Measurements from ENCODE around the gene BLOC1S1. TPM values are rescaled to one million over a fixed set of nuclear protein-coding genes. Genes with fewer than 3 reads are reported as not detected.

Gene BLOC1S1
- total RNA-seq, 1 experiment from 2014 or later = 87.3 TPM

GRCh38 chr12:55718624-55719275, 2.9 kb downstream of the BLOC1S1 start:
- ATAC-seq (no peak), DNase-seq (ENCODE audit: low read depth, low spot score) (no peak)
- Histone ChIP-seq H3K4me1 (ENCODE audit: control insufficient read depth, insufficient read depth, low read length) (peaks cover 29% of the 10 kb centered on the region), H3K27me3 (ENCODE audit: control insufficient read depth, insufficient read depth, low read length) (no peaks in the 10 kb centered on the region), H3K9me3 (ENCODE audit: control insufficient read depth, insufficient read depth, low read depth, low read length) (no peaks in the 10 kb centered on the region), H3K36me3 (ENCODE audit: control insufficient read depth, insufficient read depth, low read length) (no peaks in the 10 kb centered on the region), H3K27ac (ENCODE audit: low read length) (no peak overlapping the region), H3K4me3 (ENCODE audit: low read depth in 2 of 2, low read length in 2 of 2) (no peak overlapping the region)
- CTCF ChIA-PET = no interaction called here
- TF ChIP-seq CTCF (IDR thresholded peaks at IDR 0.05) = no peak
- no peak for TF ChIP-seq REST (IDR thresholded peaks at IDR 0.05; ENCODE audit: insufficient read depth in 1 of 2, low read depth in 2 of 2, low read length in 1 of 2)
- no peak for TF ChIP-seq SIN3A (IDR thresholded peaks at IDR 0.05; ENCODE audit: borderline replicate concordance, insufficient read depth, low read depth, low read length)
- no peak for TF ChIP-seq POLR2AphosphoS5 (IDR thresholded peaks at IDR 0.05; ENCODE audit: low read depth, low read length)
- TF ChIP-seq TCF7L2 (IDR thresholded peaks at IDR 0.05; ENCODE audit: low read depth, low read length) = no peak
- no TSS peak for BruUV-seq (replicated peaks)
- in situ Hi-C loops (cut with HindIII; ENCODE audit: low pct_unique_long_range_greater_than_20kb, low sequenced_read_pairs) = no loop called here
- POLR2A ChIA-PET = no interaction called here
- intact Hi-C loops (cut with micrococcal nuclease; ENCODE audit: unreplicated experiment) = no loop called here

GRCh38 chr12:55719371-55719770, 3.5 kb downstream of the BLOC1S1 start:
- ATAC-seq = no peak
- CTCF ChIA-PET = interaction anchor here (0.9 to 1.2 kb wide), 3 partner anchors 18 to 38 kb away, joined by 3 to 4 read pairs (median 3); a partner anchor contains a TSS
- no peak overlapping the region for H3K4me3 ChIP-seq (ENCODE audit: low read depth in 2 of 2, low read length in 2 of 2)
- DNase-seq (ENCODE audit: low read depth, low spot score) = no peak
- H3K27ac ChIP-seq (ENCODE audit: low read length) = no peak overlapping the region
- peaks cover 2% of the 10 kb centered on the region; the same call in 1 of the 2 replicates for H3K36me3 ChIP-seq (ENCODE audit: control insufficient read depth, insufficient read depth, low read length)
- peaks cover 29% of the 10 kb centered on the region for H3K4me1 ChIP-seq (ENCODE audit: control insufficient read depth, insufficient read depth, low read length)
- in situ Hi-C loops (cut with HindIII; ENCODE audit: low pct_unique_long_range_greater_than_20kb, low sequenced_read_pairs) (no loop called here), intact Hi-C loops (cut with micrococcal nuclease; ENCODE audit: unreplicated experiment) (no loop called here)
- TF ChIP-seq SIN3A (IDR thresholded peaks at IDR 0.05; ENCODE audit: borderline replicate concordance, insufficient read depth, low read depth, low read length) (no peak), REST (IDR thresholded peaks at IDR 0.05; ENCODE audit: insufficient read depth in 1 of 2, low read depth in 2 of 2, low read length in 1 of 2) (no peak), TCF7L2 (IDR thresholded peaks at IDR 0.05; ENCODE audit: low read depth, low read length) (no peak), POLR2AphosphoS5 (IDR thresholded peaks at IDR 0.05; ENCODE audit: low read depth, low read length) (no peak), CTCF (IDR thresholded peaks at IDR 0.05) (no peak)
- POLR2A ChIA-PET = interaction anchor here (0.6 kb wide), 1 partner anchor 31 kb away, joined by 11 read pairs; no protein-coding TSS in a partner anchor
- no peaks in the 10 kb centered on the region for H3K27me3 ChIP-seq (ENCODE audit: control insufficient read depth, insufficient read depth, low read length)
- no peaks in the 10 kb centered on the region for H3K9me3 ChIP-seq (ENCODE audit: control insufficient read depth, insufficient read depth, low read depth, low read length)
- BruUV-seq (replicated peaks) = no TSS peak

Measured in Panc1 (cell line).